H1 (cell line): ENCODE results near the gene MCF2L. TPM values are rescaled to one million over a fixed set of nuclear protein-coding genes. Genes with fewer than 3 reads are reported as not detected.

ENCODE experiments used
- CTCF ChIA-PET: fragments of 300-600 bp; sonication (Branson Sonifier 250); formaldehyde crosslinking; loops from one replicate; lab custom pipeline; 2021; ENCODE audit not compliant: partially characterized antibody; lab: Charles Lee
- POLR2A ChIA-PET: fragments of 300-600 bp; sonication (Branson Sonifier 250); formaldehyde crosslinking; loops from one replicate; lab custom pipeline; 2021; ENCODE audit warnings: inconsistent platforms; ENCODE audit not compliant: partially characterized antibody; lab: Charles Lee
- DNase-seq, 2 experiments: peaks; one replicate each; pipeline versions ENCODE4 v3.0.0 to v3.0.0-alpha.2; 2010 to 2022; ENCODE audit warnings: low spot score in 2 of 2, low read depth in 1 of 2, mixed read lengths in 1 of 2
- FAIRE-seq: peaks from 2 replicates; lab custom pipeline; 2011; peaks lifted over from hg19 to GRCh38; lab: Jason Lieb, UNC
- H2AFZ ChIP-seq: 2 replicates; pipeline ENCODE4 v1.8.1; 2012; ENCODE audit warnings: low read length, inconsistent platforms
- H2AK5ac ChIP-seq: 2 replicates; pipeline ENCODE4 v1.6.1; 2013; ENCODE audit warnings: low read depth, low read length
- H2BK120ac ChIP-seq: replicated peaks from 2 replicates; pipeline ENCODE3; 2013; ENCODE audit warnings: low read depth, low read length, inconsistent platforms
- H2BK12ac ChIP-seq: 2 replicates; pipeline ENCODE4 v1.6.1; 2013; ENCODE audit warnings: low read depth, low read length
- H2BK15ac ChIP-seq: 2 replicates; pipeline ENCODE4 v1.6.1; 2013; ENCODE audit warnings: low read length
- H2BK20ac ChIP-seq: 2 replicates; pipeline ENCODE4 v1.6.1; 2013; ENCODE audit warnings: low read length
- H2BK5ac ChIP-seq: 2 replicates; pipeline ENCODE4 v1.6.1; 2013; ENCODE audit warnings: low read depth, low read length
- H3K14ac ChIP-seq: 2 replicates; pipeline ENCODE4 v1.6.1; 2013; ENCODE audit warnings: inconsistent platforms; ENCODE audit not compliant: insufficient read length
- H3K18ac ChIP-seq: 2 replicates; pipeline ENCODE4 v1.6.1; 2013; ENCODE audit warnings: low read length; ENCODE audit errors: extremely low read depth
- H3K23ac ChIP-seq: 2 replicates; pipeline ENCODE4 v1.6.1; 2013; ENCODE audit warnings: inconsistent platforms; ENCODE audit not compliant: insufficient read length
- H3K23me2 ChIP-seq: 2 replicates; pipeline ENCODE4 v1.6.1; 2013; ENCODE audit warnings: low read depth, low read length
- H3K27ac ChIP-seq: 2 replicates; pipeline ENCODE4 v1.6.1; 2011; ENCODE audit warnings: low read depth, low read length, inconsistent platforms
- H3K27me3 ChIP-seq, 4 experiments: replicated peaks in 1 of 4; 1 replicate in 1 of 4; 2 replicates in 3 of 4; pipeline versions ENCODE4 v1.6.1 to v1.8.1; 2011 to 2013; ENCODE audit warnings: low read length in 3 of 4, mild to moderate bottlenecking in 3 of 4, inconsistent platforms in 2 of 4, mixed read lengths in 2 of 4, moderate library complexity in 1 of 4; ENCODE audit not compliant: control insufficient read depth in 3 of 4, insufficient read depth in 3 of 4; ENCODE audit errors: extremely low read depth in 1 of 4
- H3K36me3 ChIP-seq, 4 experiments: 2 replicates each; pipeline versions ENCODE4 v1.6.1 to v1.8.1; 2011 to 2013; ENCODE audit warnings: mild to moderate bottlenecking in 4 of 4, low read length in 3 of 4, moderate library complexity in 2 of 4, control low read depth in 1 of 4, inconsistent platforms in 1 of 4; ENCODE audit not compliant: insufficient read depth in 4 of 4, control insufficient read depth in 2 of 4
- H3K4ac ChIP-seq: replicated peaks from 2 replicates; pipeline ENCODE3; 2013; ENCODE audit warnings: low read length, low read depth, mixed read lengths, inconsistent platforms; ENCODE audit not compliant: insufficient read length
- H3K4me1 ChIP-seq, 4 experiments: replicated peaks in 1 of 4; 1 replicate in 1 of 4; 2 replicates in 3 of 4; pipeline versions ENCODE4 v1.6.1 to v1.8.1; 2011 to 2013; ENCODE audit warnings: low read length in 3 of 4, inconsistent platforms in 2 of 4, mixed read lengths in 1 of 4; ENCODE audit not compliant: insufficient read depth in 4 of 4, control insufficient read depth in 3 of 4
- H3K4me2 ChIP-seq, 2 experiments: 2 replicates each; pipeline versions ENCODE4 v1.6.1 to v1.8.1; 2011 to 2013; ENCODE audit warnings: low read depth in 2 of 2, low read length in 2 of 2, control low read depth in 1 of 2, inconsistent platforms in 1 of 2, mild to moderate bottlenecking in 1 of 2; ENCODE audit not compliant: insufficient read depth in 1 of 2
- H3K4me3 ChIP-seq, 4 experiments: fragments of 200-600, 300-600 bp in 1 of 4; sonication (generic), shearing (Covaris generic), sonication (Bioruptor Twin) in 1 of 4; 2 replicates each; pipeline versions ENCODE4 v1.5.1 to v1.8.1; 2011 to 2016; ENCODE audit warnings: low read length in 4 of 4, low read depth in 3 of 4, control low read depth in 2 of 4, inconsistent platforms in 2 of 4, mild to moderate bottlenecking in 2 of 4, mixed read lengths in 1 of 4, moderate library complexity in 1 of 4; ENCODE audit not compliant: insufficient read depth in 2 of 4; ENCODE audit errors: extremely low read depth in 1 of 4
- H3K56ac ChIP-seq: replicated peaks from 2 replicates; pipeline ENCODE3; 2013; ENCODE audit warnings: low read depth, mild to moderate bottlenecking, mixed read lengths, low read length, inconsistent platforms; ENCODE audit not compliant: insufficient read length
- H3K79me1 ChIP-seq: 2 replicates; pipeline ENCODE4 v1.6.1; 2013; ENCODE audit warnings: low read depth, low read length, control low read depth
- H3K79me2 ChIP-seq, 2 experiments: 2 replicates each; pipeline versions ENCODE4 v1.6.1 to v1.8.1; 2012 to 2013; ENCODE audit warnings: low read length in 2 of 2, mild to moderate bottlenecking in 2 of 2, inconsistent platforms in 1 of 2; ENCODE audit not compliant: insufficient read depth in 2 of 2, control insufficient read depth in 1 of 2
- H3K9ac ChIP-seq, 4 experiments: replicated peaks in 1 of 4; 1 replicate in 1 of 4; 2 replicates in 3 of 4; pipeline versions ENCODE4 v1.6.1 to v1.8.1; 2011 to 2013; ENCODE audit warnings: low read depth in 3 of 4, low read length in 3 of 4, control low read depth in 2 of 4, mild to moderate bottlenecking in 2 of 4, moderate library complexity in 2 of 4, inconsistent platforms in 1 of 4; ENCODE audit errors: extremely low read depth in 1 of 4
- H3K9me3 ChIP-seq, 2 experiments: 2 replicates each; pipeline versions ENCODE4 v1.6.1 to v1.8.1; 2012 to 2013; ENCODE audit warnings: mild to moderate bottlenecking in 2 of 2, moderate library complexity in 2 of 2, control low read depth in 1 of 2, inconsistent platforms in 1 of 2, low read depth in 1 of 2, low read length in 1 of 2, mixed read lengths in 1 of 2; ENCODE audit not compliant: insufficient read depth in 2 of 2
- H4K20me1 ChIP-seq, 2 experiments: replicated peaks in 1 of 2; 2 replicates each; pipeline versions ENCODE3 to v1.8.1; 2011 to 2013; ENCODE audit warnings: inconsistent platforms in 2 of 2, low read length in 2 of 2, mild to moderate bottlenecking in 1 of 2; ENCODE audit not compliant: insufficient read depth in 2 of 2, control insufficient read depth in 1 of 2
- H4K5ac ChIP-seq: 2 replicates; pipeline ENCODE4 v1.6.1; 2013; ENCODE audit warnings: low read length, low read depth, mixed read lengths, inconsistent platforms; ENCODE audit not compliant: insufficient read length
- H4K8ac ChIP-seq: 2 replicates; pipeline ENCODE4 v1.8.0; 2013; ENCODE audit warnings: mild to moderate bottlenecking, moderate library complexity, low read length, inconsistent platforms; ENCODE audit not compliant: insufficient read depth; ENCODE audit errors: extremely low read depth
- H4K91ac ChIP-seq: replicated peaks from 2 replicates; pipeline ENCODE3; 2013; ENCODE audit warnings: low read length, mixed read lengths, inconsistent platforms; ENCODE audit not compliant: insufficient read length
- HDAC2 ChIP-seq, 2 experiments: fragments of 300-600 bp in 1 of 2; sonication (generic) in 1 of 2; IDR thresholded peaks; 2 replicates each; pipeline ENCODE4 v1.6.1; 2011 to 2012; ENCODE audit warnings: low read depth in 2 of 2, low read length in 2 of 2, mild to moderate bottlenecking in 2 of 2, moderate library complexity in 2 of 2, borderline replicate concordance in 1 of 2, inconsistent platforms in 1 of 2
- RNF2 ChIP-seq: fragments of 200-900, 300-1000 bp; sonication (generic); IDR thresholded peaks from 2 replicates; pipeline ENCODE4 v1.7.1; 2016; ENCODE audit warnings: borderline replicate concordance, low read depth, mild to moderate bottlenecking, antibody characterized with exemption, low read length; ENCODE audit not compliant: poor library complexity, severe bottlenecking; ENCODE audit errors: missing control alignments
- WGBS, 2 experiments: shearing (Covaris generic) in 1 of 2; methylation state at CpG; one replicate each; pipeline versions ENCODE4 v1.1.6 to v1.1.7; 2013 to 2015; ENCODE audit warnings: low lambda C conversion rate in 2 of 2, mixed read lengths in 2 of 2, inconsistent platforms in 1 of 2, low coverage in 1 of 2, missing lambda C conversion rate in 1 of 2; ENCODE audit not compliant: insufficient replicate concordance in 2 of 2, insufficient coverage in 1 of 2, insufficient read length in 1 of 2; ENCODE audit errors: extremely low coverage in 1 of 2, missing lambda C conversion rate in 1 of 2; 5-methylcytosine and 5-hydroxymethylcytosine counted together
- polyA plus RNA-seq, 7 experiments: library from polyadenylated mRNA; depleted of rRNA in 3 of 7; stranded (reverse) in 5 of 7; unstranded in 2 of 7; fragments of >200 nt in 5 of 7; fragments of 200-250 nt in 2 of 7; gene quantifications; 1 replicate in 5 of 7; 2 replicates in 1 of 7; 4 replicates in 1 of 7; pipeline versions ENCODE4 v1.2.1 to v1.2.3, GENCODE V29; 2011 to 2013; ENCODE audit warnings: missing spikeins in 2 of 7, mixed read lengths in 2 of 7
- total RNA-seq: library from RNA; stranded (reverse); fragmentation: NEBNext Ultra II Directional; extraction: Animal tissue kit (Norgen Biotek cat#: 25700); gene quantifications from 2 replicates; pipeline ENCODE4 v1.2.1, GENCODE V29; 2021

The MCF2L gene
- total and polyA plus RNA-seq, 2 of the 8 experiments (the other 6 are each of a cell fraction or from before 2014, with no cell fraction given): 10.1 to 24.4 TPM

- Histone ChIP-seq H3K4me1 (no peaks in the 10 kb centered on the region), H4K91ac (no peak overlapping the region), H3K56ac (no peak overlapping the region), H4K20me1 (peaks cover 0 to 3% of the 10 kb centered on the region in 2 experiments), H4K8ac (no peak overlapping the region), H3K23me2 (peaks cover 10% of the 10 kb centered on the region; the same call in 1 of the 2 replicates), H3K23ac (no peak overlapping the region), H2BK15ac (0 out of 2 replicates have a peak overlapping the region, but pooled peaks have one; percentile 46), H3K9ac (no peak overlapping the region), H3K79me1 (no peaks in the 10 kb centered on the region), H2AK5ac (no peak overlapping the region), H2BK5ac (no peak overlapping the region), H3K9me3 (peaks cover 0 to 3% of the 10 kb centered on the region in 2 experiments; a peak in 1 of 4 replicates), H3K4me2 (no peak overlapping the region), H3K4me3 (no peak overlapping the region), H3K4ac (no peak overlapping the region), H2AFZ (no peak overlapping the region), H2BK12ac (no peak overlapping the region), H3K27me3 (no peaks in the 10 kb centered on the region), H3K36me3 (no peaks in the 10 kb centered on the region), H3K27ac (no peak overlapping the region), H3K79me2 (no peaks in the 10 kb centered on the region), H2BK20ac (no peak overlapping the region), H4K5ac (no peak overlapping the region), H2BK120ac (no peak overlapping the region), H3K14ac (no peak overlapping the region), H3K18ac (no peak overlapping the region; the same call in 1 of the 2 replicates)
- WGBS, 2 experiments: 79% methylated on average over 13 of the region's 14 CpGs; no CpG with 5 or more reads in 1 of the 2 experiments
- ChIA-PET POLR2A (no interaction called here), CTCF (interaction anchor here (1.5 to 4.9 kb wide), 4 partner anchors 8 to 28 kb away, joined by 4 to 20 read pairs (median 8); no protein-coding TSS in a partner anchor)
- TF ChIP-seq RNF2 (no peak), HDAC2 (IDR thresholded peaks at IDR 0.05; ENCODE audit: borderline replicate concordance in 1 of 2, low read depth in 2 of 2, low read length in 2 of 2) (no peak)
- FAIRE-seq (no peak), DNase-seq (no peak)
Observed at GRCh38 chr13:113061796-113062425, 92.9 kb downstream of the MCF2L start.
